ENCODE results near the gene EML4. TPM values are rescaled to one million over a fixed set of nuclear protein-coding genes. Genes with fewer than 3 reads are reported as not detected.

The EML4 gene
- total and polyA plus RNA-seq, 10 donors, result 25.4 to 176 (median 88.2) TPM

DNA sequence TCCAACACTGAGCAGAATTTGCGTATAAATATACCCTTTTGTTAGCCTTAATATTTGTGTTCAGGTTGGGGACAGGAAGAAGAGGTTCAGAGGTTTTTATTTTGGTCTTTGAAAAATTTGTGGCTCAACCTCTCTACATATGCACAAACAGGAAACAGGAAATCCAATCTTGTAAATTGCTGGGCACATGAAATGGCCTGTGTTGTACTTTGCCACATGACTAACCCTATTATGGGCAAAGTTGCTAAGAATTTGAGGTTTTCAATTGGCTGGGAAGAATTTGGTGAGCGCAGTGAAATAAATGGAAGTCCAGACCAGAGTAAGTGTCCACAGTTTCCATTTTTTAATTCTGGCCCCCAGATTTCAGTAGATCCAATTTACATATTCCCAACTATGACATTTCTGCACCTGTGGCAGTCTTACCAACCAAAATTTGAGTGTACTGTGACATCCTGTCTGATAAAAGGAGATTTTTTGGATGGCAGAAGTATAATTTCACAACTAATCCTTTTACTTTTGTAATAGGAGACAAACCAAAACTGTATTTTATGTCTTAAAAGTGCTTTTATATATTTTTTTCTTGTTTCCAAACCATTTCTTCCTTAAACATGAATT, 128.3 kb downstream of the EML4 start:
- WGBS, 5 donors, result 57 to 72% (median 68%) methylated on average over 2 of the region's 2 CpGs
- DNase-seq, result no peak
- H3K27ac ChIP-seq, result peak overlapping the region; percentile 23 to 74 (median 53)
- H3K9me3 ChIP-seq, result no peaks in the 10 kb centered on the region
- intact Hi-C loops (cut with DNase I; ENCODE audit: low total_unique reads), result no loop called here
- TF ChIP-seq, protein P1, sequence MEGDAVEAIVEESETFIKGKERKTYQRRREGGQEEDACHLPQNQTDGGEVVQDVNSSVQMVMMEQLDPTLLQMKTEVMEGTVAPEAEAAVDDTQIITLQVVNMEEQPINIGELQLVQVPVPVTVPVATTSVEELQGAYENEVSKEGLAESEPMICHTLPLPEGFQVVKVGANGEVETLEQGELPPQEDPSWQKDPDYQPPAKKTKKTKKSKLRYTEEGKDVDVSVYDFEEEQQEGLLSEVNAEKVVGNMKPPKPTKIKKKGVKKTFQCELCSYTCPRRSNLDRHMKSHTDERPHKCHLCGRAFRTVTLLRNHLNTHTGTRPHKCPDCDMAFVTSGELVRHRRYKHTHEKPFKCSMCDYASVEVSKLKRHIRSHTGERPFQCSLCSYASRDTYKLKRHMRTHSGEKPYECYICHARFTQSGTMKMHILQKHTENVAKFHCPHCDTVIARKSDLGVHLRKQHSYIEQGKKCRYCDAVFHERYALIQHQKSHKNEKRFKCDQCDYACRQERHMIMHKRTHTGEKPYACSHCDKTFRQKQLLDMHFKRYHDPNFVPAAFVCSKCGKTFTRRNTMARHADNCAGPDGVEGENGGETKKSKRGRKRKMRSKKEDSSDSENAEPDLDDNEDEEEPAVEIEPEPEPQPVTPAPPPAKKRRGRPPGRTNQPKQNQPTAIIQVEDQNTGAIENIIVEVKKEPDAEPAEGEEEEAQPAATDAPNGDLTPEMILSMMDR (IDR thresholded peaks at IDR 0.05 in 8 of 11, conservative IDR thresholded peaks at IDR 0.05 in 3 of 11), result no peak
- TF ChIP-seq POLR2A (IDR thresholded peaks at IDR 0.05) (no peak), POLR2AphosphoS5 (IDR thresholded peaks at IDR 0.05) (no peak)
- H3K4me3 ChIP-seq, result no peak overlapping the region
- H3K27me3 ChIP-seq (replicated peaks in 1 of 7), result no peaks in the 10 kb centered on the region
- peaks cover 4 to 100% (median 54%) of the 10 kb centered on the region in 6 donors for H3K36me3 ChIP-seq
- H3K4me1 ChIP-seq, result peaks cover 0 to 49% (median 32%) of the 10 kb centered on the region in 6 donors

DNA sequence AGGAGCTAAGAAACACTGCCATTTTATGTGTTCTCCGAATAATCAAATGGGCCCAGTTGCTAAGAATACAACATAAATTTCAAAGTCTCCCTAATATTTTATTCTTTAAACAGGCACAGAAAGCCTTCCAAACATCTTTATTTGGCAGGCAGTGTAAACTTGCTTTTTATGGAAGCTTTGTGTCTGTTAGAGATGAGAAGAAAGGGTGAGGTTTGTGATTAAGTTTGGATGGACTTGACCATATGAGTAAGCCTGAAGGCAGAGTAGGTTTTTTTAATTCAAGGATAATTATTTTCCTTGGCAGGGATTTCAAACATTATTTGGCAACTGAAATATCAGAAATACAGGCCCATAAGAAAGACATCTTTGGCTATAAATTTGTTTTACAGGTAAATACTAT, 129.0 kb downstream of the EML4 start:
- Histone ChIP-seq H3K27ac (peak overlapping the region in 6 of 8 donors; percentile 35 to 74 (median 56)), H3K4me3 (no peak overlapping the region), H3K27me3 (replicated peaks in 1 of 7) (no peaks in the 10 kb centered on the region), H3K36me3 (peaks cover 4 to 100% (median 56%) of the 10 kb centered on the region in 6 donors), H3K4me1 (peaks cover 0 to 49% (median 32%) of the 10 kb centered on the region in 6 donors), H3K9me3 (no peaks in the 10 kb centered on the region)
- intact Hi-C loops (cut with DNase I; ENCODE audit: low total_unique reads), result no loop called here
- DNase-seq, result no peak
- WGBS, 5 donors, result 59 to 98% (median 89%) methylated on average over 1 of the region's 1 CpG
- TF ChIP-seq POLR2A (IDR thresholded peaks at IDR 0.05), result no peak
- TF ChIP-seq, protein P1 (IDR thresholded peaks at IDR 0.05 in 8 of 11, conservative IDR thresholded peaks at IDR 0.05 in 3 of 11), result no peak
- no peak for TF ChIP-seq POLR2AphosphoS5 (IDR thresholded peaks at IDR 0.05)

DNA sequence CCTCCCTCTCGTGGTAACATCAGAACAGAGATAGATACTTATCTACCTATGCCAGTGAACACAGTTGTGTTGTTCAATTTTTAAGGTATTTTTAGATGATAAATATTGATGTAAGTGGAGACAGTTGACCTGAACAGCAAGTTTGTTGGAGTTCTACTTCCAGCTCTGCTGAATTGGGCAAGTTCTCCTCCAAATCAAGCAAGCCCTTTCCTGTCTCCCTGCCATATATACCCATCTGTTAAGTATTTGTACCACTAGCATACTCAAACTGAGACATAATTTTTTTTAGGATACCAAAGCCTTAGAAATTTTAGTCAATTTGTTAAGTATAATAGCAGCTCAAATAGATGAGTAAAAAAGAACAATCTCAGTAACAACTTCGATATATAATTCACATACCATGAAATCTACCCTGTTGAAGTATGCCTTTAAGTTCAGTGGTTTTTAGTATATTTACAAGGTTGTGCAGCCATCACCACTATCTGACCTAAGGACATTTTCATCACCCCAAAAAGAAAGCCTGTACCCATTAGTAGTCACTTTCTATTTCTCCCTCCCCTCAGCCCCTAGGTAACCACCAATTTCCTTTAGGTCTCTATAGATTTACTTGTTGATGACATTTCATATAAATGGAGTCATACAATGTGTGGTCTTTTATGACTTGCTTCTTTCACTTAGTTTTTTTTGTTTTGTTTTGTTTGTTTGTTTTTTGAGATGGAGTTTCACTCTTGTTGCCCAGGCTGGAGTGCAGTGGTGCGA, 130.0 kb downstream of the EML4 start:
- no peak for DNase-seq
- intact Hi-C loops (cut with DNase I; ENCODE audit: low total_unique reads), result no loop called here
- 91 to 96% (median 95%) methylated on average over 3 of the region's 3 CpGs for WGBS, 5 donors
- Histone ChIP-seq H3K36me3 (peaks cover 6 to 100% (median 59%) of the 10 kb centered on the region in 6 donors), H3K4me3 (no peak overlapping the region), H3K4me1 (peaks cover 0 to 49% (median 32%) of the 10 kb centered on the region in 6 donors), H3K27me3 (replicated peaks in 1 of 7) (no peaks in the 10 kb centered on the region), H3K9me3 (no peaks in the 10 kb centered on the region), H3K27ac (peak overlapping the region in 6 of 8 donors; percentile 15 to 74 (median 54))
- no peak for TF ChIP-seq POLR2A (IDR thresholded peaks at IDR 0.05)
- TF ChIP-seq, protein P1 (IDR thresholded peaks at IDR 0.05 in 8 of 11, conservative IDR thresholded peaks at IDR 0.05 in 3 of 11), result no peak

DNA sequence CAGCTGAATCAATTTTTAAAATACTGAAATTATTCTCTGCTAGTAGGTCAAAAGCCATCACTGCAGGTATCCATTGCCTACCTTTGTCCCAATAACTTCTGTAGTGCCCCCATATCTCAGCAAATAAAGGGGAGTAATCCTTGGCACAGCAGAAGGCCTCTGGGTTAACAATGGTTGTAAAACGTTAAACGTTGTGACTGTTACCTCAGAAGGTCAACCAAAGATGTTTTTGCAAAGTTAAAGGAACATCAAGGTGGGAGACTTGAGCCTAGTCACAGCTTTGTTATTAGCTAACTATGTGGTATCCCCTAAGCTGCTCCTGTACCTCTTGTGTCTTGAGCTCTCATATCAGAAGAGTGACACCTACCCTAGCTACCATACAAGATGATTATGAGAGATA, 131.4 kb downstream of the EML4 start:
- intact Hi-C loops (cut with DNase I; ENCODE audit: low total_unique reads), result no loop called here
- no peak for DNase-seq
- H3K36me3 ChIP-seq, result peaks cover 6 to 100% (median 60%) of the 10 kb centered on the region in 6 donors
- peaks cover 0 to 44% (median 30%) of the 10 kb centered on the region in 6 donors for H3K4me1 ChIP-seq
- H3K9me3 ChIP-seq, result no peaks in the 10 kb centered on the region
- WGBS, 5 donors, result 88 to 96% (median 92%) methylated on average over 2 of the region's 2 CpGs
- H3K4me3 ChIP-seq, result no peak overlapping the region
- TF ChIP-seq POLR2A (IDR thresholded peaks at IDR 0.05), result no peak
- TF ChIP-seq POLR2AphosphoS5 (IDR thresholded peaks at IDR 0.05), result no peak
- TF ChIP-seq, protein P1 (IDR thresholded peaks at IDR 0.05 in 8 of 11, conservative IDR thresholded peaks at IDR 0.05 in 3 of 11), result no peak
- H3K27me3 ChIP-seq (replicated peaks in 1 of 7), result no peaks in the 10 kb centered on the region
- H3K27ac ChIP-seq, result peak overlapping the region in 1 of 8 donors; percentile 69

Measured in spleen (tissue), 11 donors.